Measurements from ENCODE around the gene SOX1.
A peak's percentile ranks its signal among the peaks of the same experiment; 100 is the strongest.

Gene SOX1

GRCh38 chr13:112058941-112059340 is 8.0 kb upstream of the SOX1 start:
- no peak for DNase-seq (ENCODE audit: low spot score)

GRCh38 chr13:112059457-112060281 is 7.3 kb upstream of the SOX1 start:
- DNase-seq (ENCODE audit: low spot score): no peak

- DNase-seq (ENCODE audit: low spot score): no peak
Observed at GRCh38 chr13:112060282-112060830, 6.6 kb upstream of the SOX1 start.

- no peak for DNase-seq (ENCODE audit: low spot score)
Observed at GRCh38 chr13:112060899-112061366, 6.0 kb upstream of the SOX1 start.

- no peak for DNase-seq (ENCODE audit: low spot score)
Observed at GRCh38 chr13:112061367-112062061, 5.4 kb upstream of the SOX1 start.

- DNase-seq (ENCODE audit: low spot score): no peak
Observed at GRCh38 chr13:112062072-112062567, 4.8 kb upstream of the SOX1 start.

- no peak for DNase-seq (ENCODE audit: low spot score)
Observed at GRCh38 chr13:112062571-112063570, 4.1 kb upstream of the SOX1 start.

- DNase-seq (ENCODE audit: low spot score): no peak
Observed at GRCh38 chr13:112063807-112064206, 3.1 kb upstream of the SOX1 start.

- DNase-seq (ENCODE audit: low spot score): no peak
Observed at GRCh38 chr13:112064222-112064621, 2.7 kb upstream of the SOX1 start.

- no peak for DNase-seq (ENCODE audit: low spot score)
Observed at GRCh38 chr13:112065521-112065866, 1.5 kb upstream of the SOX1 start.

- no peak for DNase-seq (ENCODE audit: low spot score)
Observed at GRCh38 chr13:112065867-112066623, 904 bp upstream of the SOX1 start.

- DNase-seq (ENCODE audit: low spot score): peak; percentile 40
Observed at GRCh38 chr13:112066624-112067004, 335 bp upstream of the SOX1 start.

GRCh38 chr13:112067871-112068539 is 1.1 kb downstream of the SOX1 start:
- DNase-seq (ENCODE audit: low spot score): no peak

- no peak for DNase-seq (ENCODE audit: low spot score)
Observed at GRCh38 chr13:112068540-112069060, 1.7 kb downstream of the SOX1 start.

- no peak for DNase-seq (ENCODE audit: low spot score)
Observed at GRCh38 chr13:112069061-112069844, 2.3 kb downstream of the SOX1 start.

GRCh38 chr13:112069845-112070251 is 2.9 kb downstream of the SOX1 start:
- DNase-seq (ENCODE audit: low spot score): no peak

GRCh38 chr13:112071102-112071722 is 4.3 kb downstream of the SOX1 start:
- no peak for DNase-seq (ENCODE audit: low spot score)

- DNase-seq (ENCODE audit: low spot score): no peak
Observed at GRCh38 chr13:112071723-112072533, 5.0 kb downstream of the SOX1 start.

Data from CD4-positive, alpha-beta T cell treated with Interleukin-6 at 100 ng/mL for 8 hours (primary cell).